Natural killer cell (primary cell): ENCODE measurements around the gene CCDC152. TPM values are rescaled to one million over a fixed set of nuclear protein-coding genes. Genes with fewer than 3 reads are reported as not detected.

ENCODE experiments used
- ATAC-seq, 3 donors: fragments of 150-1000 bp in 2 of 3; fragments of 200-7000 bp in 1 of 3; cut with Tn5 transposase; 1 replicate in 1 of 3; 2 replicates in 2 of 3; pipeline ENCODE4 v1.10.0; 2021; ENCODE audit warnings: mild to moderate bottlenecking in 2 of 3, moderate library complexity in 2 of 3
- DNase-seq, 2 donors: peaks; one replicate each; pipeline versions ENCODE4 v3.0.0 to v3.0.0-alpha.2; 2013 to 2021; ENCODE audit warnings: mixed read lengths in 1 of 2
- H3K27ac ChIP-seq: one replicate; pipeline ENCODE4 v1.5.1; 2013; ENCODE audit warnings: mild to moderate bottlenecking, low read length
- H3K27me3 ChIP-seq: one replicate; pipeline ENCODE4 v1.6.1; 2013; ENCODE audit warnings: low read length; ENCODE audit not compliant: control insufficient read depth, insufficient read depth
- H3K36me3 ChIP-seq: one replicate; pipeline ENCODE4 v1.6.1; 2013; ENCODE audit warnings: low read length; ENCODE audit not compliant: control insufficient read depth, insufficient read depth
- H3K4me1 ChIP-seq: one replicate; pipeline ENCODE4 v1.6.1; 2013; ENCODE audit warnings: low read length; ENCODE audit not compliant: control insufficient read depth, insufficient read depth
- H3K4me3 ChIP-seq: one replicate; pipeline ENCODE4 v1.5.1; 2013; ENCODE audit warnings: low read length
- H3K9me3 ChIP-seq: one replicate; pipeline ENCODE4 v1.6.1; 2013; ENCODE audit warnings: low read length; ENCODE audit not compliant: control insufficient read depth, insufficient read depth
- H3K27ac Mint-ChIP-seq, 2 donors: one replicate each; pipeline ENCODE4 v1.8.0; 2022; ENCODE audit warnings: mild to moderate bottlenecking in 2 of 2, mixed read lengths in 2 of 2, moderate library complexity in 1 of 2
- H3K27me3 Mint-ChIP-seq, 2 donors: one replicate each; pipeline ENCODE4 v1.8.0; 2022; ENCODE audit warnings: low read depth in 2 of 2, mixed read lengths in 2 of 2
- H3K36me3 Mint-ChIP-seq: one replicate; pipeline ENCODE4 v1.8.0; 2022; ENCODE audit warnings: mixed read lengths
- H3K4me1 Mint-ChIP-seq, 2 donors: one replicate each; pipeline ENCODE4 v1.8.0; 2022; ENCODE audit warnings: mixed read lengths in 2 of 2
- H3K4me3 Mint-ChIP-seq: one replicate; pipeline ENCODE4 v1.8.0; 2022; ENCODE audit warnings: mild to moderate bottlenecking, moderate library complexity, mixed read lengths
- H3K9me3 Mint-ChIP-seq, 2 donors: one replicate each; pipeline ENCODE4 v1.8.0; 2022; ENCODE audit warnings: mixed read lengths in 2 of 2
- WGBS: methylation state at CpG from one replicate; pipeline ENCODE4 v1.1.7; 2013; ENCODE audit warnings: missing lambda C conversion rate; ENCODE audit not compliant: insufficient coverage; 5-methylcytosine and 5-hydroxymethylcytosine counted together
- intact Hi-C: fragments of 100-400 bp; cut with micrococcal nuclease; formaldehyde crosslinking; loops from one replicate; pipeline ENCODE4 v1.14.2; 2022
- total RNA-seq, 4 donors: library from RNA; stranded (reverse); fragments of 120-200 nt in 1 of 4; gene quantifications; one replicate each; pipeline versions ENCODE4 v1.2.3 to v1.2.4, GENCODE V29; 2013 to 2022
- TF ChIP-seq, protein P1 (sequence below): fragments of 200-600 bp; IDR thresholded peaks from one replicate; pipeline ENCODE4 v1.8.0; 2022; ENCODE audit warnings: antibody characterized with exemption

The CCDC152 gene
- total RNA-seq, 3 donors from 2014 or later (not counting 1 experiment from before 2014, with no cell fraction given) = 4.0 to 4.9 (median 4.0) TPM

DNA sequence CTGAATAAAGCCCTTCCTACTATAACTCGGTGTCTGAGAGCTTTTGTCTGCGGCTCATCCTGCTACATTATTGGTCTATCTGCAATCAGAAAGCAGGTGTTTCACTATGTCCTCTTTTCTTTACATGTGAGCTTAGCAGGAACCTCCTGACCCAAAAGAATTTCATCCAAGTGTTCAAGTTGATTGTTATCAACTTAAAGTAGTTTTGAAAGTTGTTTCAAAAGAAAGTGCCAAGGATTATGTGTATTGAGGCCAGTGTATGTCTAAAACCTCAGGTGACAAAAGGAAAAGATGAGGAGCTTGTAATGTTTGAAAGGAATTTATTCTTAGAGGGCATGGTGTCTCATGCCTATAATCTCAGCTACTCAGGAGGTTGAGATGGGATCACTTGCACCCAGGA is 63.1 kb downstream of the CCDC152 start:
- no peaks in the 10 kb centered on the region for H3K9me3 Mint-ChIP-seq
- 78% methylated on average over 2 of the region's 2 CpGs for WGBS
- ATAC-seq (no peak), DNase-seq (no peak)
- H3K9me3 ChIP-seq = no peaks in the 10 kb centered on the region
- H3K36me3 Mint-ChIP-seq = no peaks in the 10 kb centered on the region
- TF ChIP-seq, protein P1, sequence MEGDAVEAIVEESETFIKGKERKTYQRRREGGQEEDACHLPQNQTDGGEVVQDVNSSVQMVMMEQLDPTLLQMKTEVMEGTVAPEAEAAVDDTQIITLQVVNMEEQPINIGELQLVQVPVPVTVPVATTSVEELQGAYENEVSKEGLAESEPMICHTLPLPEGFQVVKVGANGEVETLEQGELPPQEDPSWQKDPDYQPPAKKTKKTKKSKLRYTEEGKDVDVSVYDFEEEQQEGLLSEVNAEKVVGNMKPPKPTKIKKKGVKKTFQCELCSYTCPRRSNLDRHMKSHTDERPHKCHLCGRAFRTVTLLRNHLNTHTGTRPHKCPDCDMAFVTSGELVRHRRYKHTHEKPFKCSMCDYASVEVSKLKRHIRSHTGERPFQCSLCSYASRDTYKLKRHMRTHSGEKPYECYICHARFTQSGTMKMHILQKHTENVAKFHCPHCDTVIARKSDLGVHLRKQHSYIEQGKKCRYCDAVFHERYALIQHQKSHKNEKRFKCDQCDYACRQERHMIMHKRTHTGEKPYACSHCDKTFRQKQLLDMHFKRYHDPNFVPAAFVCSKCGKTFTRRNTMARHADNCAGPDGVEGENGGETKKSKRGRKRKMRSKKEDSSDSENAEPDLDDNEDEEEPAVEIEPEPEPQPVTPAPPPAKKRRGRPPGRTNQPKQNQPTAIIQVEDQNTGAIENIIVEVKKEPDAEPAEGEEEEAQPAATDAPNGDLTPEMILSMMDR = no peak
- no peak overlapping the region for H3K4me3 ChIP-seq
- intact Hi-C loops = no loop called here
- H3K27me3 Mint-ChIP-seq = no peaks in the 10 kb centered on the region
- H3K4me3 Mint-ChIP-seq = no peak overlapping the region
- no peaks in the 10 kb centered on the region for H3K4me1 ChIP-seq
- no peaks in the 10 kb centered on the region for H3K36me3 ChIP-seq
- H3K4me1 Mint-ChIP-seq = no peaks in the 10 kb centered on the region
- H3K27ac ChIP-seq = no peak overlapping the region
- no peak overlapping the region for H3K27ac Mint-ChIP-seq
- H3K27me3 ChIP-seq = no peaks in the 10 kb centered on the region

DNA sequence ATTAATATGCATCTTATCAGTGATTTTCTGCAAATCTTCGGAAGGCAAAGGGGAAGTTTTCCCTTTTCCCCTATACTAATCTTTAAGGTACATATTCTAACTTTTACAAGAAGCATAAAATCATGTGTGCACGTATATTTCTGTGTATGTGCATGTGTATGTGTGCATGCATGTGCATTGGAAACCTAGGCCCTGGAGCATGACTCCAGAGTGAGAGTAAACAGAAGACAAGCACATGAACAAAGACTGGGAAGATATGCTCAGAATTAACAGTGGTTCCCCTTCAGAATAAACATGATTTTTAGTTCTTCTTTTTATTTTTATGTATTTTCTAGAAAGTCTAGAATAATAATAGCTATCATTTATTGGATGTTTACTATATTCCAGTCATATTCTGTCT is 65.9 kb downstream of the CCDC152 start:
- H3K4me1 Mint-ChIP-seq = no peaks in the 10 kb centered on the region
- WGBS = 89% methylated on average over 1 of the region's 2 CpGs
- H3K36me3 ChIP-seq = no peaks in the 10 kb centered on the region
- H3K36me3 Mint-ChIP-seq = no peaks in the 10 kb centered on the region
- no peaks in the 10 kb centered on the region for H3K27me3 ChIP-seq
- H3K4me1 ChIP-seq = no peaks in the 10 kb centered on the region
- H3K9me3 Mint-ChIP-seq = no peaks in the 10 kb centered on the region
- no peak overlapping the region for H3K4me3 ChIP-seq
- TF ChIP-seq, protein P1 = no peak
- no peak overlapping the region for H3K4me3 Mint-ChIP-seq
- intact Hi-C loops = no loop called here
- DNase-seq = no peak
- no peaks in the 10 kb centered on the region for H3K27me3 Mint-ChIP-seq
- no peak for ATAC-seq
- no peak overlapping the region for H3K27ac ChIP-seq
- no peaks in the 10 kb centered on the region for H3K9me3 ChIP-seq
- no peak overlapping the region for H3K27ac Mint-ChIP-seq

GRCh38 chr5:42824347-42824976 is 67.8 kb downstream of the CCDC152 start:
- no peaks in the 10 kb centered on the region for H3K4me1 ChIP-seq
- intact Hi-C loops = no loop called here
- H3K27me3 ChIP-seq = no peaks in the 10 kb centered on the region
- ATAC-seq (no peak), DNase-seq (no peak)
- H3K36me3 ChIP-seq = no peaks in the 10 kb centered on the region
- H3K4me3 Mint-ChIP-seq = no peak overlapping the region
- H3K4me3 ChIP-seq = no peak overlapping the region
- no peak overlapping the region for H3K27ac Mint-ChIP-seq
- no peaks in the 10 kb centered on the region for H3K9me3 Mint-ChIP-seq
- WGBS = 89% methylated on average over 6 of the region's 7 CpGs
- TF ChIP-seq, protein P1 = no peak
- peaks cover 0 to 2% of the 10 kb centered on the region in 2 donors for H3K27me3 Mint-ChIP-seq
- H3K4me1 Mint-ChIP-seq = no peaks in the 10 kb centered on the region
- no peaks in the 10 kb centered on the region for H3K9me3 ChIP-seq
- H3K27ac ChIP-seq = no peak overlapping the region
- no peaks in the 10 kb centered on the region for H3K36me3 Mint-ChIP-seq
